GM21367 (cell line): ENCODE data around the gene MTRF1.

Experiments
- ATAC-seq: cut with Tn5 transposase; IDR thresholded peaks from one replicate; pipeline ENCODE4 v1.9.1; 2021; ENCODE audit not compliant: unreplicated experiment

Gene MTRF1

GRCh38 chr13:41263261-41263971, at the start of gene MTRF1:
MTRF1 (minus strand) TSS chr13:41263576; CDS start chr13:41260907, 2,669 bp downstream.
- ATAC-seq = peak; percentile 82

- ATAC-seq = no peak
These were observed 49.7 kb upstream of the MTRF1 start for GRCh38 chr13:41313117-41313516.

- no peak for ATAC-seq
These were observed 48.8 kb upstream of the MTRF1 start for GRCh38 chr13:41312176-41312500.

- peak; percentile 37 for ATAC-seq
These were observed 48.2 kb upstream of the MTRF1 start for GRCh38 chr13:41311406-41312175.

GRCh38 chr13:41310963-41311405, 47.6 kb upstream of the MTRF1 start, which contains the start of gene NAA16:
NAA16 (plus strand) TSS chr13:41311267; CDS start chr13:41311529, 262 bp downstream.
- peak; percentile 75 for ATAC-seq

GRCh38 chr13:41307884-41308640, 44.7 kb upstream of the MTRF1 start:
- ATAC-seq = no peak

GRCh38 chr13:41306271-41307145, 43.1 kb upstream of the MTRF1 start:
- ATAC-seq = no peak

GRCh38 chr13:41304551-41304950, 41.2 kb upstream of the MTRF1 start:
- ATAC-seq = no peak

- ATAC-seq = no peak
These were observed 39.4 kb upstream of the MTRF1 start for GRCh38 chr13:41302743-41303142.

GRCh38 chr13:41299316-41300094, 36.1 kb upstream of the MTRF1 start:
- no peak for ATAC-seq

- no peak for ATAC-seq
These were observed 33.7 kb upstream of the MTRF1 start for GRCh38 chr13:41296879-41297646.

- no peak for ATAC-seq
These were observed 32.6 kb upstream of the MTRF1 start for GRCh38 chr13:41295973-41296372.

GRCh38 chr13:41294914-41295313, 31.5 kb upstream of the MTRF1 start:
- no peak for ATAC-seq

- no peak for ATAC-seq
These were observed 29.9 kb upstream of the MTRF1 start for GRCh38 chr13:41293272-41293671.

- no peak for ATAC-seq
These were observed 27.9 kb upstream of the MTRF1 start for GRCh38 chr13:41291246-41291645.

- ATAC-seq = no peak
These were observed 26.1 kb upstream of the MTRF1 start for GRCh38 chr13:41289463-41289881.

GRCh38 chr13:41286370-41286769, 23.0 kb upstream of the MTRF1 start:
- no peak for ATAC-seq

- ATAC-seq = no peak
These were observed 21.3 kb upstream of the MTRF1 start for GRCh38 chr13:41284512-41285288.
